IgD-negative memory B cell (primary cell): ENCODE measurements around the gene LRRC18. TPM values are rescaled to one million over a fixed set of nuclear protein-coding genes. Genes with fewer than 3 reads are reported as not detected.

ENCODE experiments used
- H3K27ac Mint-ChIP-seq, 3 donors: one replicate each; pipeline ENCODE4 v1.8.0; 2020 to 2022; ENCODE audit warnings: mild to moderate bottlenecking in 3 of 3, mixed read lengths in 3 of 3, moderate library complexity in 1 of 3
- H3K27me3 Mint-ChIP-seq: one replicate; pipeline ENCODE4 v1.8.0; 2021; ENCODE audit warnings: mixed read lengths
- H3K36me3 Mint-ChIP-seq: one replicate; pipeline ENCODE4 v1.8.0; 2020; ENCODE audit warnings: mild to moderate bottlenecking, mixed read lengths
- H3K4me1 Mint-ChIP-seq, 3 donors: one replicate each; pipeline ENCODE4 v1.8.0; 2020 to 2022; ENCODE audit warnings: mixed read lengths in 3 of 3, mild to moderate bottlenecking in 1 of 3
- H3K4me3 Mint-ChIP-seq, 4 donors: one replicate each; pipeline ENCODE4 v1.8.0; 2020 to 2022; ENCODE audit warnings: mild to moderate bottlenecking in 4 of 4, mixed read lengths in 4 of 4, moderate library complexity in 3 of 4
- H3K9me3 Mint-ChIP-seq, 3 donors: one replicate each; pipeline ENCODE4 v1.8.0; 2020 to 2021; ENCODE audit warnings: mixed read lengths in 3 of 3, mild to moderate bottlenecking in 1 of 3
- polyA plus RNA-seq: library from polyadenylated mRNA; unstranded; fragments of 300-500 nt; fragmentation: Illumina TruSeq; gene quantifications from one replicate; pipeline ENCODE4 v1.2.3, GENCODE V29; 2021

The LRRC18 gene
- polyA plus RNA-seq, 1 donor from 2014 or later = 0.58 TPM

- Mint-ChIP-seq H3K4me1 (no peaks in the 10 kb centered on the region), H3K27me3 (no peaks in the 10 kb centered on the region), H3K4me3 (no peak overlapping the region), H3K9me3 (no peaks in the 10 kb centered on the region), H3K27ac (peak overlapping the region in 1 of 3 donors; percentile 59), H3K36me3 (peaks cover 3% of the 10 kb centered on the region)
Observed at GRCh38 chr10:48937796-48938195, 1.8 kb downstream of the LRRC18 start.

- H3K27me3 Mint-ChIP-seq = no peaks in the 10 kb centered on the region
- peaks cover 3% of the 10 kb centered on the region for H3K36me3 Mint-ChIP-seq
- H3K27ac Mint-ChIP-seq = no peak overlapping the region
- H3K4me1 Mint-ChIP-seq = peaks cover 0 to 2% (median 0%) of the 10 kb centered on the region in 3 donors
- H3K9me3 Mint-ChIP-seq = no peaks in the 10 kb centered on the region
- no peak overlapping the region for H3K4me3 Mint-ChIP-seq
Observed at GRCh38 chr10:48935577-48935976, 4.1 kb downstream of the LRRC18 start.

DNA sequence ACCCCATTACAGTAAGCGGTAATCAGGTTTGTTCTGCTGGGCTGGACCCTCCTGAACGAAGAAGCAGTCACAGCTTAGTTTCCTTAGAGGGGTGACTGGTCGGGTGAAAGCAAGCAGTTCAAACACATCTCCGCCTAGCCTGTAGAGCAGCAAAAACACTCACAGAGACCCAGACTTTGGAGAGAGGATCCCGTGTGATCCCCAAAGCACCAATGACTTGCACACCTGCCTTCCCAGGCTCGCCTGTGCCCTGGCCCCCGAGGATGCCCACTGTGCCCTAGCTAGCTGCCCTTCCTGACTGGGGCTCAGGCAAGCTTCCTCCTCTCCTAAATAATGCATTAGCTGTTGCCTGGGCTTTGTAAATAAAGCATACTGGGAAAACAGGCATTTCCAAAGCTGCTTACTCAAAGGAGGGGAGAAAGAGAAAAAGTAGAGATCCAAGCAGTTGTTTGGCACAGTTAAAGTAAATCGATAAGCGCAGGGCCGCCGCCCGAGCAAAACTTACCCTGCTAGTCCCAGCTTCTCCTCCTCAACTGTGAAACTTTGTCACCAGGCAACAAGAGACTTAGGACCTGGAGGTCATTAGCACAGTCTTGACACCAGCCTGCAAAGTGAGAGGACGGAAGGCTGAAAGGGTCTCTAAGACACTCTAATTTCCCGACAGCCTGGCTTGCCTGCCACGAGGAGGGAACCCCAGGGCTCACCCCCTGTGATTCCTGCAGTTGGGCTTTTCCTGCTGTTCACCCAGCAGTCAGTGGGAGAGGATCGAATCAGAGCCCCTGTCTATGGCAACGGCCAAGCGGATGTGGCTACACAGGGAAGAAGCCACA lies 4.8 kb downstream of the LRRC18 start:
- peak overlapping the region in 1 of 3 donors; percentile 57 for H3K27ac Mint-ChIP-seq
- no peak overlapping the region for H3K4me3 Mint-ChIP-seq
- no peaks in the 10 kb centered on the region for H3K36me3 Mint-ChIP-seq
- H3K9me3 Mint-ChIP-seq = no peaks in the 10 kb centered on the region
- peaks cover 0 to 2% (median 0%) of the 10 kb centered on the region in 3 donors for H3K4me1 Mint-ChIP-seq
- no peaks in the 10 kb centered on the region for H3K27me3 Mint-ChIP-seq

DNA sequence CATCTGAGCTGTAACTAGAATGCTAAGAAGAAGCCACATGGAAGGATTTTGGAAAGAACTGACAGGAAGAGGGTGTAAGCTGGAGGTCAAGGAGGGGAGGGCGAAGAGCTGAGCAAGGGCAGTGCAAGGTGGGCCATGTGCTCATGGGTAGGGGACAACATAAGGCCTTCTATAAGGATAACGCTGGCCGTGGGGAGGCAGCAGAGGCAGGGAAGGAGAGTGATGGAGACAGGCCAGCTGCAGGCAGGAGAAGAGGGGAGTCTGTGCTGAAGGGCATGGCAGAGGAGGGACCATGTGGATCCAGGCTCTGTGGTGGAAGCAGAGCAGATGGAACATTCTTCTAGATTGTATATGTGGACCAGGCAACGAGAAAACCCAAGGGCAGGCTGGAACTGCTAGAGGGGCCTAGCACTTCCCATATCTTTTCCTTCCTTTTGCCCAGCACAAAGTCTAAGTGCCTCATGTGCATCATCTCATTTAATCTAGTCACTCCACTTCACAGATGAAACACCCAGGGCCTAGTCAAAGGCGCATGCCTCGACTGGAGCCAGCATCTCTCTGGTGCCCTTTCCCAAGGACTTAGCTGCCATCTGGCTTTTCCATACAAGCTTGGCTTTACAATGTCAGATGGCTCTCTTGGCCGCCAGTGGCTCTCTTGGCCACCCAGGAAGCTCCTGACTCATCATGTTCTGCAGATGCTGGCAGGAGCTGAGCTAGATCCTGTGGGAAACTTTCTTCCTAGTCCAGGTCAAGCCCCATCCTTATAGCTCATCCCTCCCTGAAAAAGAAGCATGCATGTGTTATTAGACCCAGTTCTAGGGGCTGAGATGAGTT lies 6.6 kb downstream of the LRRC18 start:
- H3K27me3 Mint-ChIP-seq = no peaks in the 10 kb centered on the region
- H3K27ac Mint-ChIP-seq = no peak overlapping the region
- H3K9me3 Mint-ChIP-seq = no peaks in the 10 kb centered on the region
- H3K4me1 Mint-ChIP-seq = peaks cover 0 to 3% (median 0%) of the 10 kb centered on the region in 3 donors
- no peak overlapping the region for H3K4me3 Mint-ChIP-seq
- peaks cover 2% of the 10 kb centered on the region for H3K36me3 Mint-ChIP-seq

DNA sequence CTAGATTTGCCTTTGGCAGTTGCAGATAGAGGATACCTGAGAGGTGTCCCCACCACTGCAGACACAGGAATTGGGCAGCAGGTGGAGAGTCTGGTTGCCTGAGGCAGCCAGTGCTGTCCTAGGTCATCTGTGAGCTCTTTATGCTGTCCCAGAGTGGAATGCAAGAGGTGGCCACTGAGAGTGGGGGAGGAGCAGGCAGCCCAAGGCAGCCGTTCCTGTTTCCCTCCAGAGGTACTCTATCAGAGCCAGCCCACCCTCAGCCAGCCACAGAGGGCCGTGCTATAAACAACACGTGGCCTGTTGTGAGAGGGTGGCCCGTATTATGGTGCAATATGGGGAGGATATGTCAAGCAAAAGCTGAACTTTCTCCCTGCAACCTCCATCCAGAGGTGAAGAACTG lies 8.5 kb downstream of the LRRC18 start:
- H3K4me1 Mint-ChIP-seq = peaks cover 0 to 3% (median 0%) of the 10 kb centered on the region in 3 donors
- H3K9me3 Mint-ChIP-seq = no peaks in the 10 kb centered on the region
- H3K36me3 Mint-ChIP-seq = peaks cover 2% of the 10 kb centered on the region
- H3K27ac Mint-ChIP-seq = peak overlapping the region in 1 of 3 donors; percentile 90
- H3K4me3 Mint-ChIP-seq = no peak overlapping the region
- H3K27me3 Mint-ChIP-seq = no peaks in the 10 kb centered on the region

DNA sequence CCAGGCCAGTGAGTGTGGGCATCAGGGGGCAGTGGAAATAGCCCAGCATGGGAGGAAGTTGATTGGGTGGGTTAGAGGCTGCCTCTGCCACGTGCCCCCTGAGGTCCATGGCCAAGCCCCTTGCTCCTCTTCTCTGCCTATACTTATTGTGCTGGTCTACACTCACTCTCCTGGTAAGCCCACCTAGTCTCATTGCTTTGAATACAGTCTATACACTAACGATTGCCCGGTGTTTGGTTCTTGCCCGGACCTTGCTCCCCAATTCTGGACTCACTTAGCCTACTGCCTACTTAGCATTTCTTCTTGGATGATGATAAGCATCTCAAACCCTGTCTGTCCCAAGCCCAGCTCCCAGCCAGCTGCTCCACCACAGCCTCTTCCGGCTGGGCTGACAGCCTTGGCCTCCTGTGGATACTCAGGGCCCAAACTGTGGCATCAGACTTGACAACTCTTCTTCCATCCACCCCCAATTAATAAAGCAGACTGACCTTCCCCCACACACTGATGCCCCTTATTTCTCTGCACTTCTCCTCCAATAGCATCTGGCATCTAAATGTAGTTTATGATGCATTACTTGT lies 10.1 kb downstream of the LRRC18 start:
- no peaks in the 10 kb centered on the region for H3K27me3 Mint-ChIP-seq
- H3K36me3 Mint-ChIP-seq = peaks cover 2% of the 10 kb centered on the region
- peaks cover 0 to 5% (median 0%) of the 10 kb centered on the region in 3 donors for H3K4me1 Mint-ChIP-seq
- H3K9me3 Mint-ChIP-seq = no peaks in the 10 kb centered on the region
- peak overlapping the region in 1 of 4 donors; percentile 28 for H3K4me3 Mint-ChIP-seq
- H3K27ac Mint-ChIP-seq = peak overlapping the region in 1 of 3 donors; percentile 77

DNA sequence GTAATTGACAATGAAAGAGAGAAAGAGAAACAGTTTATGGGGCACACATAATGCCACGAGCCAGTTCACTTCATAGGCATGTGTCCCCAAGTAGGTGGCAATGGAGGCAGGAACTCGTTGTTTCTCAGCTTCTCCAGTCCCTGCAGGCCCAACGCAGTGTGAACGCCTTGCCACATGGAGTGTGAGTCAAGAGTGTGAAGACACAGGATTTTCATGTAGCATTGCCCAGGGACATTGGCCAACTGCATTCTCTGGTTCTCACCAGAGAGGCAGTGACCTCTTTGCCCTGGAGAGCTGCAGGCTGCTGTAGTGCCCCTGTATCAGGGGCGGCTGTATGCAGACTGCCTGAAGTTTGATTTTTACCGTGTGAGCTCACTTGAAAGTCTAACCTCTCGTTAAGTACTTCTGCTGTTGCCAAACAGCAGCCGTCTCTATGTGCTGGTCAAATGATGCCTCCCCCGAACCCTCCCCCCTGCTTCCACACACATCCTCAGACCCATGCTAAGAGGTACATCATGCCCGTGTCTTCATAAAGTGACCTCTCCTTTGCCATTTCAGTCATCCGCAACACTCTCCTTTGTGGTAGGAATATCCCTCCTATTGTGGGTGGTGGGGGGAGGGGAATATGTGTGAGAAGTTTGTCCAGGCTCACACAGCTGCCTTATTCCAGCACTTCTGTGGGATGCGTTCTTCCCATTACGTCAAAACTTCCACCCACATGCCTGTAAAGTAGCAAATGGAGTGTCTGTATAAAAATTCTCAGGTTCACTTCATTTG lies 12.7 kb downstream of the LRRC18 start:
- H3K27ac Mint-ChIP-seq = no peak overlapping the region
- H3K4me1 Mint-ChIP-seq = peaks cover 0 to 3% (median 0%) of the 10 kb centered on the region in 3 donors
- no peak overlapping the region for H3K4me3 Mint-ChIP-seq
- H3K9me3 Mint-ChIP-seq = no peaks in the 10 kb centered on the region
- H3K36me3 Mint-ChIP-seq = peaks cover 2% of the 10 kb centered on the region
- H3K27me3 Mint-ChIP-seq = no peaks in the 10 kb centered on the region

- H3K36me3 Mint-ChIP-seq = peaks cover 2% of the 10 kb centered on the region
- peaks cover 0 to 3% (median 0%) of the 10 kb centered on the region in 3 donors for H3K4me1 Mint-ChIP-seq
- no peak overlapping the region for H3K27ac Mint-ChIP-seq
- H3K4me3 Mint-ChIP-seq = no peak overlapping the region
- no peaks in the 10 kb centered on the region for H3K9me3 Mint-ChIP-seq
- no peaks in the 10 kb centered on the region for H3K27me3 Mint-ChIP-seq
Observed at GRCh38 chr10:48926255-48926654, 13.4 kb downstream of the LRRC18 start.

GRCh38 chr10:48924988-48925387 lies 14.7 kb downstream of the LRRC18 start:
- Mint-ChIP-seq H3K4me3 (peak overlapping the region in 1 of 4 donors; percentile 27), H3K4me1 (peaks cover 0 to 3% (median 0%) of the 10 kb centered on the region in 3 donors), H3K27me3 (no peaks in the 10 kb centered on the region), H3K27ac (no peak overlapping the region), H3K9me3 (no peaks in the 10 kb centered on the region), H3K36me3 (peaks cover 2% of the 10 kb centered on the region)

DNA sequence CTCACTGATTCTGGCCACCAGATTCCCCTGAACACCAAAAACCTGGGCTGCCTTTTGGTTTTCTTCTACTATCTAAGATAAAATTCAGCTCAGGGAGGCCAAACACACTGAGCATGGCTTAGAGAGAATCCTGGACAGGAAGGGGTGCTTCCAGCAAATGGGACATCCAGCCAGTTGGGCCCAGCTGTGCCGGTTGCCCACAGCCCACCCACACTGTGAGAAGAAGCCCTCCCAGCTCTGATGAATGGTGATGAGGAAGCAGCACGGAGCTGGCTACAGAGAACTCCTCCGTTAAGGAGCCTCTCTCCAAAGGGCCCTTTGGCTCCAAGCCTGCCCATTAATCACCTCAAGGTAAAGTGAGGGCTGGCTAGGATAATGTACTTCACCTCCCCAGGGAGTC lies 15.9 kb downstream of the LRRC18 start:
- H3K27me3 Mint-ChIP-seq = no peaks in the 10 kb centered on the region

DNA sequence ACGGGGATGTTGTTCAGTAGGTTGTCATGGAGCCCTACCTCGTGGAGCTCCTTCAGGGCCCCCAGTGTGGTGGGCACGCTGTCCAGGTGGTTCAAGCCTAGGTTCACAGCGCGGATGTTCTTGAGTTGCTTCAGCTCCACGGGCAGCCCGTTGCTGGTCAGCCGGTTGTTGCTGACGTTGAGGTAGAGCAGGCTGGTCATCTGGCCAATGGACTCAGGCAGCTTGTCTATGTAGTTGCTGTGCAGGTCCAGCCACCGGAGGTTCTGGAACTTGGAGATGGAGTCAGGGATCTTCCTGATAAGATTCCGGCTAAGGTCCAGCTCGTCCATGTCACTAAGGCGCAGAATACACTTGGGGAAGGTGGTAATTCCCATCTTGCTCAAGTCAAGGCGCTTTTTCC lies 26.0 kb downstream of the LRRC18 start:
- Mint-ChIP-seq H3K4me3 (no peak overlapping the region), H3K27me3 (no peaks in the 10 kb centered on the region), H3K36me3 (peaks cover 2% of the 10 kb centered on the region), H3K9me3 (no peaks in the 10 kb centered on the region), H3K27ac (no peak overlapping the region), H3K4me1 (no peaks in the 10 kb centered on the region)

More for the DNA sequence above, 15.9 kb downstream of the LRRC18 start:
- no peaks in the 10 kb centered on the region for H3K9me3 Mint-ChIP-seq
- H3K4me3 Mint-ChIP-seq = no peak overlapping the region
- H3K4me1 Mint-ChIP-seq = peaks cover 0 to 2% (median 0%) of the 10 kb centered on the region in 3 donors
- H3K27ac Mint-ChIP-seq = no peak overlapping the region
- H3K36me3 Mint-ChIP-seq = peaks cover 3% of the 10 kb centered on the region

DNA sequence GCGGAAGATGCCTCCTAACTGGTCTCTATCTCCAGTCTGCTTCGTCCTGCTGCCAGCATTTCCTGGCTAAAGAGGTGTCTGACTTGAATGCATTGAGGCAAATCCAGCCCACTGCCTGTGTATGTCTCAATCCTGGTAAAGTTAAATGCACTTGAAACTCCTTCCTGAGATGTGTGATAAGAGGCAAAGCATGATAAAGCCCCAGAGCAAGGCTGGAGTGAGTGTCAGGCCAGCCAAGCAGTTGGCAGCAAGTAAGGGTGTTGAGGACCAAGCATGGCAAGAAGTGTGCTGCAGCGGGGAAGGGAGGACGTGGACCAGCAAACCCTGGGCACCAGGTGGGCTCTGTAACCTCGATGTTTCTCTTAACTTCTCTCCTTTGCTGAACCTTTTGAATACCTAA lies 29.1 kb downstream of the LRRC18 start:
- Mint-ChIP-seq H3K36me3 (no peaks in the 10 kb centered on the region), H3K27me3 (no peaks in the 10 kb centered on the region), H3K27ac (no peak overlapping the region), H3K9me3 (no peaks in the 10 kb centered on the region), H3K4me3 (no peak overlapping the region), H3K4me1 (no peaks in the 10 kb centered on the region)

DNA sequence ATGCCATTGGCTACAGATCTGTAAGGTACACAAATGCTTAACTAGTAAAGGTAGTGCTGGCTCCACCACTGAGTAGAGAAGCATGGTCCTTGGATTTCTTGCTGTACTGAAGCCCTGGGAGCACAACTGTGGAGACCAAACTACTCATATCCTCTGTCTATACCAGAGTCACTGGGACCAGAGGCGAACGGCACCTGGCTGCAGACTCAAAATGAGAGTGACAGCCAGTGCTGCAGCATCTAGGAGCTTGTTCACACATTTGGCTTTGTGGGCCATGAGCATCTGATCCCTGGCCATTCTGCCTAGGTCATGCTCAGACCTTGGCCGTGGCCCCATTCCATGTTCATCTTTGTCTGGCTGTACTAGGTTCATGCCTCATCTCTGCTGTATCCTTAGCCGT lies 31.9 kb downstream of the LRRC18 start:
- no peaks in the 10 kb centered on the region for H3K4me1 Mint-ChIP-seq

DNA sequence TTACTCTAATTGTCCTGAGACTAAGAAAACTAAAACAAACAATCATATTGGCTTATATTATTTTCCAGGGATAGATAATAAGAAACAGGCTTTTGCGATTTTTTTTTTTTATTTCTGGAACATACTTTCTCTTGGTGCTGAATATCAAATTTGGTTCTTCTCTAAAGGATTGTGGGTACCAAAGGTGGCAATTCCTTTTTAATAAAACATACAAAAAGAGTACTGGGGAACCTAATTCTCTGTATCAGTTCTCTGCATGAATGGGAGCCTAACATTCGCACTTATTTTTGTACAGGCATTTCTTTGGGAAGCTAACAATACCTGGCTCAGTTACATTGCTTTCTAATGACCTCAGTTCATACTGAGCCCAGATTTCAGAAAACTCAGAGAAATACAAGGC lies 32.8 kb downstream of the LRRC18 start:
- peaks cover 4% of the 10 kb centered on the region for H3K36me3 Mint-ChIP-seq
- H3K27me3 Mint-ChIP-seq = no peaks in the 10 kb centered on the region
- no peaks in the 10 kb centered on the region for H3K9me3 Mint-ChIP-seq
- H3K27ac Mint-ChIP-seq = peak overlapping the region in 1 of 3 donors; percentile 27
- H3K4me1 Mint-ChIP-seq = no peaks in the 10 kb centered on the region
- H3K4me3 Mint-ChIP-seq = no peak overlapping the region

More for the DNA sequence above, 31.9 kb downstream of the LRRC18 start:
- Mint-ChIP-seq H3K4me3 (no peak overlapping the region), H3K36me3 (peaks cover 2% of the 10 kb centered on the region), H3K9me3 (no peaks in the 10 kb centered on the region), H3K27me3 (no peaks in the 10 kb centered on the region), H3K27ac (no peak overlapping the region)
